RPMI7951 (cell line): Measurements from ENCODE around the gene NIPAL4. TPM values are rescaled to one million over a fixed set of nuclear protein-coding genes. Genes with fewer than 3 reads are reported as not detected.
"Not testable (repeated sequence)": the region's sequence is repeated elsewhere in the genome, so short reads cannot be mapped to it uniquely, and the experiment has no call there.

Experiments
- DNase-seq: peaks from one replicate; pipeline ENCODE4 v3.0.0-alpha.2; 2012; ENCODE audit warnings: low read depth
- total RNA-seq: library from RNA; depleted of rRNA; stranded (reverse); fragments of >200 nt; shearing (Covaris generic); gene quantifications from 2 replicates; pipeline ENCODE4 v1.2.3, GENCODE V29; 2014

NIPAL4 gene
- total RNA-seq, 1 experiment from 2014 or later = 0.48 TPM

- peak; percentile 85 for DNase-seq
Measured at GRCh38 chr5:157463621-157464518, 3.9 kb downstream of the NIPAL4 start.

GRCh38 chr5:157464519-157465171 lies 4.6 kb downstream of the NIPAL4 start:
- DNase-seq = peak; percentile 82

- no peak for DNase-seq
Measured at GRCh38 chr5:157468293-157468965, 8.4 kb downstream of the NIPAL4 start.

- DNase-seq = no peak
Measured at GRCh38 chr5:157469073-157469472, 9.1 kb downstream of the NIPAL4 start.

GRCh38 chr5:157469687-157470086 lies 9.7 kb downstream of the NIPAL4 start:
- DNase-seq = no peak

- no peak for DNase-seq
Measured at GRCh38 chr5:157470631-157471030, 10.6 kb downstream of the NIPAL4 start.

GRCh38 chr5:157471709-157472108 lies 11.7 kb downstream of the NIPAL4 start:
- peak; percentile 36 for DNase-seq

- no peak for DNase-seq
Measured at GRCh38 chr5:157473383-157474320, 13.6 kb downstream of the NIPAL4 start.

GRCh38 chr5:157475432-157475831 lies 15.4 kb downstream of the NIPAL4 start:
- no peak for DNase-seq

GRCh38 chr5:157476702-157477408 lies 16.8 kb downstream of the NIPAL4 start:
- peak; percentile 62 for DNase-seq

GRCh38 chr5:157477814-157478494 lies 17.9 kb downstream of the NIPAL4 start:
- DNase-seq = no peak

- DNase-seq = no peak
Measured at GRCh38 chr5:157478726-157479125, 18.7 kb downstream of the NIPAL4 start.

GRCh38 chr5:157479166-157479565 lies 19.2 kb downstream of the NIPAL4 start:
- DNase-seq = no peak

GRCh38 chr5:157479612-157480510 lies 19.8 kb downstream of the NIPAL4 start:
- DNase-seq = no peak

- DNase-seq = no peak
Measured at GRCh38 chr5:157481265-157481664, 21.3 kb downstream of the NIPAL4 start.

- no peak for DNase-seq
Measured at GRCh38 chr5:157481666-157482065, 21.7 kb downstream of the NIPAL4 start.

- DNase-seq = not testable (repeated sequence)
Measured at GRCh38 chr5:157482702-157483101, 22.7 kb downstream of the NIPAL4 start.

- DNase-seq = no peak
Measured at GRCh38 chr5:157484768-157485167, 24.8 kb downstream of the NIPAL4 start.

- no peak for DNase-seq
Measured at GRCh38 chr5:157485340-157485739, 25.3 kb downstream of the NIPAL4 start.
